NCI-H748 treated with DMSO at 0.1 percent for 48 hours (cell line): ENCODE data around the gene MGAT4A.
A peak's percentile ranks its signal among the peaks of the same experiment; 100 is the strongest.
"Not testable (repeated sequence)": the region's sequence is repeated elsewhere in the genome, so short reads cannot be mapped to it uniquely, and the experiment has no call there.

Experiments
- DNase-seq: peaks from one replicate; lab custom pipeline; 2025; lab: John Stamatoyannopoulos, UW

Gene MGAT4A

GRCh38 chr2:98607104-98607503, 123.8 kb downstream of the MGAT4A start:
- DNase-seq: no peak

DNA sequence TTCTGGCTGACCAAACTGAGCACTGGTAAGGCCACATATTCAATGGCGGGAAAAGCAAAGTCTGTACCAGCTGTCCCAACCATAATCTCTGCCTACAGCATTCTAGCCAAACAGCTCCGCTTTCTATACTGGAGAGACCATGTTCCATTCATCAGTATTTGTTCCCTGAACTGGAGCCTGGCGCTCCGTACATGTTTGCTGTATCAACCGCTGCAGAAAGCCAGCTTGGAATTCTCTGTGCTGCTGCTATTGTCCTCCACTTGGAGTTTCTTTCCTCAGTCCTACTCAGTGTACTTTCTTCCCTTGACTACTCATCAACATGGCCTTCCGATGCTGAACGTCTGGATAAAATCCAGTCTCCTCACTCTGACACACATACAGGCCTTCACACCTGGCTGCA, 124.5 kb downstream of the MGAT4A start:
- DNase-seq: no peak

- no peak for DNase-seq
These were observed 125.9 kb downstream of the MGAT4A start for GRCh38 chr2:98605076-98605475.

DNA sequence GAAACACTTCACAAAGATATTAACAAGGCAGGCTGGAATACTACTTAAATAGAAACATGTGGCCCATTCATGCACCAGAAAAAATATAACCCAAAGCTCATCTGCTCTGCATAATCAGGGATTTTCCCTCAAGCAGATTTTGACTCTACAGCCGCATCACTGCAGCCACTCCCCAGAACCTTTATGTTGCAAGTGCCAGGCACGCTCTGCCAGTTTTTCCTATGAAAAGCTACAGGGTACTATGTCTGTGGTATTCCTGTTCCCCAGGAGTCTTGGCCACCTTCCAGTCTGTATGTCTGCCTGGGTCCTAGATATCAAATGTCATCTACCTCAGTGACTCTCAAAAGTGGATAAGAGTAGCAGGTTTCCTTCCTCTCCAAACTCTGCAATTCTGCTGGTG, 126.4 kb downstream of the MGAT4A start:
- no peak for DNase-seq

DNA sequence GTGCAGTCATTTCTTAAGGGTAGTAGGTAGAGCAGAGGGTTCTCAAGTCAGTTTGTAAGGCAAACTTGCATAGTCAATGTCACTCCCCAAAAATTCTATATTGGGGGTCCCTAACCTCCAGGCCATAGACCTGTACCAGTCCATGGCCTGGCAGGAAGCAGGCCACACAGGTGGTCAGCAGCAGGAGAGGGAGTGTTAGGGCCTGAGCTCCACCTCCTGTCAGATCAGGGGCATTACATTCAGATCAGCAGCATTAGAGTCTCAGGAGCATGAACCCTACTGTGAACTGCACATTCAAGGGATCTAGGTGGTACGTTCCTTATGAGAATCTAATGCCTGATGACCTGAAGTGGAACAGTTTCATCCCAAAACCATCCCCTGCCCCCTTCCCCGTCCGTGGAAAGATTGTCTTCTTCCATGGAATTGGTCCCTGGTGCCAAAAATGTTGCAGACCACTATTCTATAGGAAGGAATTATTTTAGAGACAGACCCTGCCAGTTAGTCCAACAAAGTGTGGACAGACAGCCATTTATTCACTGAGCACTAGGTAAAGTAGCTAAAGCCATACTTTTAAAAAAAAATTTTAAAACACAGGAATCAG, 129.3 kb downstream of the MGAT4A start:
- peak; percentile 1 for DNase-seq

- DNase-seq: no peak
These were observed 132.0 kb downstream of the MGAT4A start for GRCh38 chr2:98598781-98599428.

- not testable (repeated sequence) for DNase-seq
These were observed 136.3 kb downstream of the MGAT4A start for GRCh38 chr2:98594665-98595064.

GRCh38 chr2:98592565-98592964, 138.4 kb downstream of the MGAT4A start:
- DNase-seq: no peak

DNA sequence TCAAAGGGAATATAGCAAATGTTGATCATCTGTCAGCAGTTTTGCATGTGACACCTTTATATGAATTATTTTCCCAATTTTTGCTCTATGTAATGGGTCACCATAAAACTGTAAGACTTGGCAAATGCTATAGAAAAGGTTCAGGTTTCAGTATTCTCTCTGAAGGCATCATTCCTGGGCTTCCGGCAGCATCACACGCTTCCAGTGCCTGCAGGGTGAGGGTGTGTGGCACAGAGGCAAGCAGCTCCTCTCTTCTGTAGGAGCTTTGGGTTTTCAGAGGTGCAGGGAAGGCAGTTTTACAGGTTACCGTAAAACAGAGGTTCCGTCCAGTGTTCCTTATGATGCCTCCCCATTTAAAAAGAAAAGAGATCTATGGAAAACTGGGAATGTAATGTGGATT, 141.4 kb downstream of the MGAT4A start:
- DNase-seq: no peak

GRCh38 chr2:98588880-98589431, 142.0 kb downstream of the MGAT4A start:
- no peak for DNase-seq

DNA sequence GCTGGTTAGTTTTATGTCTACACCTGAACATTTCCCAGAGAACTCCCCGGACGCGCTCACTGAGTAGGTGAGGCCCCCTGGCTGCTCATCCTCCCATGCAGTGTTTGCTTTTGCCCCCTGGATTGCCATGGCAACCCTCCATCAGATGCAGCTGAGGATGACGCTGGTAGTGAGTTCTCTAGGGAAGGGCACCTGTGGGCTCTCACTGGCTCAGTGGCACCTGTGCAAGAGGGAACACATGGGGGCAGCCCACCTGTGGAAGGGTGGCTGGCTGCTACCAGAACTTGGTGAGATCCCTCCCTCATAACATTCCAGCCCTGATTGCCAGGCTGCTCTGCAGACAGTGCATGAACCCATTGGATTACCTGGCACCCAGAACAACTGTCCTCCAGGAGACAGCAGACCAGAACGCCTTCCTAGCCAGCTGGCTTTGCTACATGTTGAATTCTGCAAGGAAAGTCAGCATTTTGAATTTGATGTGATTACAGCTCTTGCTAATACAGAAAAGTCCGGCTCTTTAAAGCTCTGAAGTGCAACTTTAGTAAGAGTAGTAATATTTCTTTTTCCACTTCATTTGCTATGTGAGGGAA, 144.3 kb downstream of the MGAT4A start:
- no peak for DNase-seq

DNA sequence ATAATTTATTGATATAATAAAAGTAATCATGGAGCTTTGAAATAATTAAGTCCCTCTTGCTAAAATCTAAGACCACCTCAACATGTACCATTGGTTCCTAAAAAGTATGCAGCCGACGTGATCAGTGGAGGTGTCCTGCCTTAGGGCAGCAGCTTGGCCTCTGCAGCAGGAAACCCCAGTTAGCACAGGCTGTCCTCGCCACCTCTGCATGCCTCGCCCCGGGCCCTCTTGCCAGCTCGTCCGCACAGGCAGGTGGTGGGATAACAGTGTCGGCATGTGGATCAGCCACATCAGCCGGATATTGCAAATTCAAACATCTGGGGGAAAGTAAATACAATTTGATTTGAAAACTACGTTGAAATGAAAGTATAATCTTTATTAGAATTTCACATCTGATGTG, 145.5 kb downstream of the MGAT4A start:
- no peak for DNase-seq

DNA sequence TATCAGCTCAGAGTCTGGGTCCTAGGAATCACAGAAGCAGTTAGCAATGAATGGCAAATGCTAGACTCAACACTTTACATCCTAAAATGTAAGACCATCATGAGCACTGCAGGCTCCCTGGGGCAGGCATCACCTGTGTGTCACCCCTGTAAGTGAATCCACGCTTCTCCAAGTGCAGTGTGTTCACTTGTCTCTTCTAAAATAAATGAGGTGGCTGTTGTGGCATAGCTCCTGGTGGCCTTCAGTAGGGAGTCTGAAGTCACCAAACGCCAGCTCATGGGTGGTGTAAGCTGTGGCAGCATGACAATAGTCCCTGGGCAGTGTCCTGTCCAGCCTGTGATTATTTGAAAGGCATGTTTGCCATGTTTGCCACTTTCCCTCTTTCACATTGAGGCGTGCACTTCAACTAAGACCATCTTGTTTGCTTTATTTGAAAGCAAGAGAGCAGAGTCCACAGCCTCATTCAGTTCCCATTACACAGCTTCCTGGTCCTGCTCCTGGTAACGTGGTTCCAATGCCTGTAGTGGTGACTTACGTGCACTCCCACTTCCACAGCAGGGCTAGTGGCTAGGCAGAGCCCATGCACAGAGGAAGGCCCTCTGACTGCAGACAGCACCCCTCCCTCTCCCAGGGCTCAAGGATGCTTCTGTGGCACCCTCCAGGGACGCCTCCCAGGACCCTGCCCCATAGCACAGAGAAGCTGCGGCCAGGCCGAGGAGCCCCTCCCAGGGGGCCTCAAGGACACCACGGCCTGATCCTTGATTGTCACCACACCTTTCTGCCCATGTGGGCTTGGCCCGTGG, 146.9 kb downstream of the MGAT4A start:
- DNase-seq: no peak

DNA sequence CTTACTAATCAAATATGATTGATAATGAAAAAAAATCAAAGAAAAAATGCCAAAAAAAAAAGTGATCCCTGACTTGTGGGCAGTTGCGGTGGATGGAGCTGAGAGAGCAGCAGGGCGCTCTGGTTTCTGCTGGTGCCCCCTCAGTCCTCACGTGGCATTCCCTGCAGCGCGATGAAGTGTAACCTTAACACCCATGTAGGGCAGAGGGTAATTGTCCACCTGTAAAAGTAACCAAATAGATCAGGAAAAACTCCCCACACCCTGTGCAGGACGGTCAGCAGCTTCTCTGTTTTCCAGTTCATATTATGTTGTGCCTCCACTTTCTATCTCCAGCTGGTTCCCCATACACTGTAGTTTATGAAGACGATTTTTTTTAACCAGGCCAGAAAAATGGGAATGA, 147.7 kb downstream of the MGAT4A start:
- no peak for DNase-seq

DNA sequence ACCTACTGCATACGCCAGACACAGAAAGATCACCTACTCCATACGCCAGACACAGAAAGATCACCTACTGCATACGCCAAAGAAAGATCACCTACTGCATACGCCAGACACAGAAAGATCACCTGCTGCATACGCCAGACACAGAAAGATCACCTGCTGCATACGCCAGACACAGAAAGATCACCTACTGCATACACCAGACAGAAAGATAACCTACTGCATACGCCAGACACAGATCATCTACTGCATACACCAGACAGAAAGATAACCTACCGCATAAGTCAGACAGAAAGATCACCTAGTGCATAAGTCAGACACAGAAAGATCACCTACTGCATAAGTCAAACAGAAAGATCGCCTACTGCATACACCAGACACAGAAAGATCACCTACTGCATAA, 148.4 kb downstream of the MGAT4A start:
- DNase-seq: no peak

- DNase-seq: no peak
These were observed 150.2 kb downstream of the MGAT4A start for GRCh38 chr2:98580656-98581284.

DNA sequence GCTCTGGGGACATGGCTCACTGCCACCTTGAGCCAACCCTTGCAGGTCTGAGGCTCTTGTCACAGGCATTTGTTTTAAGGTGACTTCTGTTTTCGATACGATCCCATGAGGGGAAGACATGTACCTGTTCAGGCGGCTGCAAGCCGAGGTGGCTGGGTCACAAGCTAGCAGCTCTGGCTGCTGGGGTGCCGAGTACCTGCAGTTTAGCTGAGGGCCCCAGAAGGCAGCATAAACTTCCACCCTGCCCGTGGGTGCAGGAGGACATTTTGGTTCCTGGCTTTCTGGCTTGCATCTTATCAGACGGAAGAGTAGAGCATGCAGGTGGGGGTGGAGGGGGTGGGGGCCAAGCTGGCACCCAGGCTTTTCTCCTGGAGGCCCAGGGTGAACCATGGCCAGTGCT, 151.0 kb downstream of the MGAT4A start:
- no peak for DNase-seq

- DNase-seq: no peak
These were observed 152.7 kb downstream of the MGAT4A start for GRCh38 chr2:98578231-98578630.

- no peak for DNase-seq
These were observed 153.6 kb downstream of the MGAT4A start for GRCh38 chr2:98577313-98577712.

DNA sequence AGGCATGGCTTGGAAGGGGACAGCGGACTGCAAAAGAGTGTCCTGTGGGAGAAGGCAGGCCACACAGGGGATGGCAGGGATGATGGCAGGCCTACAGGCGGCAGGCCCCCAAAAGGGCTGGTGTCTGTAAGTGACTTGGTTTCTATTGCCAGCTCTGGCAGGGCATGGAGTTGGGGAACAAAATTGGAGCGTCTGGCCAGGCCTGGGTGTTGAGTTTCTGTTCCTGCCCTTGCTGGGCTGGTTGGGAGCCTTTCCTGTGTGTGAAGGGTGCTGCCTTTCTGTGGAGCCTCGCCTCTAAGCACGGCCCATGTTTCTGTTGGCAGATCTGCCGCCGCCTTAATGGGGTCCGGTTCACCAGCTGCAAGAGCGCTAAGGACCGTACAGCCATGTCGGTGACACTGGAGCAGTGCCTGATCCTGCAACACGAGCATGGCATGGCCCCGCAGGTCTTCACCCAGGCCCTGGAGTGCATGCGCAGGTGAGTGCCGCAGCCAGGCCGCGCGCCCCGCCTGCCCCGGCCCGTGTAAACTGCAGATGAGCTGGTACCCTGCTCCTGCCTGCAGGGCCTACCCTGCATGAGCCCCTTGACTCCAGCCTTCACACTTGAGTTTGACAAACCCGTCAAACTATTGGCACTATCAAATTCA, 154.1 kb downstream of the MGAT4A start:
- DNase-seq: no peak

DNA sequence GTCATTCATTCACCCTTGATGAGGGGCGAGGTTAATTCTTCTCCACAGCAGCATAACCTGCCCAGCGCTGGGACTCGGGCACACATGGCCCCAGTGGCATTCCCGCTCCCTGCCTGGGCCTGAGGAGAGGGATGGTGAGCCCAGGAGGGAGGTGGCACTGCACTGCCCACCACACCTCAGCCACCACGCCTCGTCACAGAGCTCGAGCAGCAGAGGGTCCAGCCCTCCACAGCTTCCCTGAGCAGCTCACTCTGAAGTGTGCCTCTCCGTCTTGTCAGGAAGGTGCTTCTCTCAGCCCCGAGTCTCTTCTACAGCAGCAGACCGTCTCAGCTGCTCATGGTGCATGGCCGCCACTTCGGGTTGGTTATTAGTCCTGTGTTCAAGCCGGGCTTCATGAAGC, 157.5 kb downstream of the MGAT4A start:
- DNase-seq: no peak

DNA sequence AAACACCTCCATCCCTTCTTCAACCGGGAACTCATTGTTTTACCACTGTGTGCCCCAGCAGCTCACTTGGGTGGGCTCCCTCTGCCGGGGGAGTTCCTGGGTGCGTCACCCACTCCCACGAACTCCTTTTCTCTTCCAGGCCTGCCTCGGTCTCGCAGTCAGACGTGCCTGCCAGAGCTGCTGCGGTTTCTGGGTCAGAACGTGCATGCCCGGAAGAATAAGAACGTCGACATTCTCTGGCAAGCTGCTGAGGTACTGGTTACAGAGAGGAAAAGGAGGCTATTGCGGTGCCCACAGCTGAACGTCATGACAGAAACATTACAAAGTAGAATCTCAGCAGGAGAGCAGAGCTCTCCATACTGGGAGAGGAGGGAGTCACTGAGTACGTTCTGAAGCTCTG, 158.3 kb downstream of the MGAT4A start:
- no peak for DNase-seq
